CD4-positive, alpha-beta T cell treated with Interleukin-6 at 100 ng/mL for 8 hours (primary cell): ENCODE measurements around the gene VPS45.
"Not testable (repeated sequence)": the region's sequence is repeated elsewhere in the genome, so short reads cannot be mapped to it uniquely, and the experiment has no call there.

Source experiments
- DNase-seq: peaks from one replicate; pipeline ENCODE4 v3.0.0-alpha.2; 2020; ENCODE audit warnings: mixed read lengths, low spot score

VPS45 gene, protein sequence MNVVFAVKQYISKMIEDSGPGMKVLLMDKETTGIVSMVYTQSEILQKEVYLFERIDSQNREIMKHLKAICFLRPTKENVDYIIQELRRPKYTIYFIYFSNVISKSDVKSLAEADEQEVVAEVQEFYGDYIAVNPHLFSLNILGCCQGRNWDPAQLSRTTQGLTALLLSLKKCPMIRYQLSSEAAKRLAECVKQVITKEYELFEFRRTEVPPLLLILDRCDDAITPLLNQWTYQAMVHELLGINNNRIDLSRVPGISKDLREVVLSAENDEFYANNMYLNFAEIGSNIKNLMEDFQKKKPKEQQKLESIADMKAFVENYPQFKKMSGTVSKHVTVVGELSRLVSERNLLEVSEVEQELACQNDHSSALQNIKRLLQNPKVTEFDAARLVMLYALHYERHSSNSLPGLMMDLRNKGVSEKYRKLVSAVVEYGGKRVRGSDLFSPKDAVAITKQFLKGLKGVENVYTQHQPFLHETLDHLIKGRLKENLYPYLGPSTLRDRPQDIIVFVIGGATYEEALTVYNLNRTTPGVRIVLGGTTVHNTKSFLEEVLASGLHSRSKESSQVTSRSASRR

GRCh38 chr1:150067184-150068108 lies at the start of gene VPS45:
Gene VPS45, plus strand, starts transcription at chr1:150067776. Its CDS starts 82 bp downstream, at chr1:150067858.
- peak; percentile 75 for DNase-seq

DNA sequence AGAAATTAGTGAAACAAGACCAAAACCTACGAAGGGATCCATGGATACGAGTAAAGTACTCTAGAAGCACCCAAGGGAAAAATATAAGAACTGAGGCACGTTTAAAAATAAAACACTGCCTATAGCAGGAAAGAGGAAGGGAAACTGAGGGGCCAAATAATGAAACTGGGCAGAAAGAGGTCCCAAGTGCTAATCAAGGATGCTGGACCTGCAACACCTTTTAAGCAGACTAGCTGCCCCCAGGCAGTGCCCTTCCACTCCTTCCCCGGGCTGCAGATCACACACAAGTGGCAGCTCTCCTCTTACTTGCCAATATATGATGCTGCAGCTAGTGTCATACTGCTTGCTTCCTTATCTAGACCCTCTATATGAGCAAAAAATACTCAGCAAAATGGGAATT lies 49.4 kb upstream of the VPS45 start:
- DNase-seq: no peak

- DNase-seq: no peak
Observed at GRCh38 chr1:150020711-150021110, 46.9 kb upstream of the VPS45 start.

GRCh38 chr1:150021191-150021694 lies 46.3 kb upstream of the VPS45 start:
- no peak for DNase-seq

DNA sequence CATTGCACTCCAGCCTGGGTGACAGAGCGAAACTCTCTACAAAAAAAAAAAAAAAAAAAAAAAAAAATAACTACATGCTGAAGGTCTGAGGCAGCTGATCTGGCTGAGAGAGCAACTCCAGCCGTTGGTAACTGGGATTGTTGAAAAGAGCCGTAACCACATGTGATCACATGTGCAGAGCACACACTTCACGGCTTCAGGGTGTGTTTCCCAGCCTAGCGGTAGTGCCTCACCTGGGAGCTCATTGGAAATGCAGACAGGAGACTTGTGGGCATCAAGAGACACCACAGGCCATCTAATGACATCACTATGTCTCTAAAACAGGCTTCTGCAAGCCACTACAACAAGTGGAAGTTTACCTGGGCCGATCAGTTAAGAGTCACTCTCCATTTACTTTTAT lies 45.2 kb upstream of the VPS45 start:
- DNase-seq: no peak

GRCh38 chr1:150024156-150024555 lies 43.4 kb upstream of the VPS45 start:
- DNase-seq: no peak

GRCh38 chr1:150028322-150028721 lies 39.3 kb upstream of the VPS45 start:
- DNase-seq: no peak

GRCh38 chr1:150034336-150034735 lies 33.2 kb upstream of the VPS45 start:
- DNase-seq: no peak

GRCh38 chr1:150049926-150050325 lies 17.6 kb upstream of the VPS45 start:
- no peak for DNase-seq

DNA sequence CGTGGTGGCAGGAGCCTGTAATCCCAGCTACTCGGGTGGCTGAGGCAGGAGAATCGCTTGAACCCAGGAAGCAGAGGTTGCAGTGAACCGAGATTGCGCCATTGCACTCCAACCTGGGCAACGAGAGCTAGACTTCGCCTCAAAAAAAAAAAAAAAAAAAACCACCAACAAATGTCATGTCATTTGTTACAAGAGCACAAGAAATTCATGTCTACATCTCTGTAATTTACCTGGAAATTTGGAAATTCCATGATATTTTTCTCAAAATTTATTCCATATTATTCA lies 16.5 kb upstream of the VPS45 start:
- DNase-seq: no peak

DNA sequence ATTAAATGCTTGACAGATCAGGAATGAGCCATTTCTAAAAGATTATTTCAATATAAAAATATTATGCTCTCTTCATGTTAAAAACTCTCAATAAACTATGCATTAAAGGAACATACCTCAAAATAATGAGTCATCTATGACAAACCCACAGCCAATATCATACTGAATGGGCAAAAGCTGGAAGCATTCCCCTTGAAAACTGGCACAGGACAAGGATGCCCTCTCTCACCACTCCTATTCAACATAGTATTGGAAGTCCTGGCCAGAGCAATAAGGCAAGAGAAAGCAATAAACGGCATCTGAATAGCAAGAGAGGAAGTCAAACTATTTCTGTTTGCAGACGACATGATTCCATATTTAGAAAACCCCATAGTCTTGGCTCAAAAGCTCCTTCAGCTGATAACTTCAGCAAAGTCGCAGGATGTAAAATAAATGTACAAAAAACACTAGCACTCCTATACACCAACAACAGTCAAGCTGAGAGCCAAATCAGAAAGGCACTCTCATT lies 15.6 kb upstream of the VPS45 start:
- DNase-seq: not testable (repeated sequence)

- DNase-seq: no peak
Observed at GRCh38 chr1:150053926-150054325, 13.7 kb upstream of the VPS45 start.

GRCh38 chr1:150055507-150055906 lies 12.1 kb upstream of the VPS45 start:
- DNase-seq: not testable (repeated sequence)

GRCh38 chr1:150056407-150056806 lies 11.2 kb upstream of the VPS45 start:
- no peak for DNase-seq

DNA sequence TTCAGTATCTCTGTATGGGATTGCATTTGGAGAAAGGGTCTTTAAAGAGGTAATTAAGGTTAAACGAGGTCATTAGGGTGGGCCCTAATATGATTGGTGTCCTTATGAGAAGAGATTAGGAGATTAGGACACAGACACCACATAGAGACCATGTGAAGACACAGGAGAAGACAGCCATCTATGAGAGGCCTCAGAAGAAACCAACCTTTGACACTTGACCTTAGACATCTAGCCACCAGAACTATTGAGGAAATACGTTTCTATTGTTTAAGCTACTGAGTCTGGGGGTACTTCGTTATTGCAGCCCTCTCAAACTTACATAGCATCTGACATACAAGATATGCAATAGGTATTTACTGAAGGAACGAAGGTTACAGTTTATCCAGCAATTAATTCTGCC lies 7.3 kb upstream of the VPS45 start:
- no peak for DNase-seq

- DNase-seq: no peak
Observed at GRCh38 chr1:150061632-150062101, 5.9 kb upstream of the VPS45 start.

DNA sequence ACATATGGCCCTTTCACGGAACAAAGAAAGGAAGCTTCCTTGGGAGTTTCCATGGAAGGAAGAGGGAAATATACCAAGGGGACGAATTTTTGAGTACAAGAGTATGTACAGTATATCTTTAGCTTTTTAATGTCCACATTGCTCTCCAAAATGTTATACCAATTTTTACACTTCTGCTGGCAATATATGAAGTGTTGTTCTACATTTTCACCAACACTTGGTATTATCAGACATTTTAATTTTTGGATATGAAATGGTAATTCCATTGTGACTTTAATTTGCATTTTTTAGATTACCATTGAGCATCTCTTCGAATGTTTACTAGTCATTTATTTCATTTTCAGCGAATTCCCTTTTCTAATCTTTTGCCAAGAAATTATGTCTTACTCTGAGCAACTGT lies 5.5 kb upstream of the VPS45 start:
- no peak for DNase-seq

GRCh38 chr1:150065184-150065871 lies 2.2 kb upstream of the VPS45 start:
- no peak for DNase-seq

DNA sequence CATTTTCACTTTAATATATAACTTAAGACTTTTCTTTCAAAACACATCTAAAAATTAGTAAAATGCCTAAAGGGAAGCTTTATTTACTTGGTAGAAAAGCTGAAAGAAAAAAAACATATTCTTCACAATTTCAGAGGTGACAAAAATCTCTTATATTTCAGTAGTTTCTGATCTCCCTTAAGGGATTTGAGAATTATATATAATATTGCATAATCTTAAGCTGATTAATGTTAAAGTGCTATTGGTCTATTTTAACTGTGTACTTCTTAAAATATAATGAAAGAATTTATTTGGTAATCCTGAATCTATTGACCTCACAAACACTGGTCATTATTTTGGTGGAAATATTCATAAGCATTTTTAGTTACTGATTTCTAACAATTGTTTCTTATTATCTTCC lies 1.2 kb upstream of the VPS45 start:
- no peak for DNase-seq

DNA sequence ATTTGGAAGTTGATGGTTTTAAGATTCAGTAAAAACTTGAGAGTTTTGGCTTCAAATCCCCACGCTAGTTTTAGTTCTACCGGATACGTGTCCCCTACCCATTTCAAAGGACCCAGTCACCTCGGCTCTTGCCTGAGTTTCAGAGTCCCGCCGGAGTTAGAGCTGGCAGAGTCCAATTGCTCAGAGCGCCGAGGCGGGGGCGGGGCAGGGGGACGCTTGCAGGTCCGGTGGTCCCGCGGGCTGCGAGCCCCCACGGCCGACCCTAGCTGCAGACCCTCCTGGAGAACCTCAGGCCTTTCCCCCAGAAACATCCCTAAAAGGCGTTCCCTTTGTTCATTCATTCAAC lies 765 bp upstream of the VPS45 start:
- DNase-seq: peak; percentile 17

- DNase-seq: no peak
Observed at GRCh38 chr1:150068109-150068435, 496 bp downstream of the VPS45 start.

DNA sequence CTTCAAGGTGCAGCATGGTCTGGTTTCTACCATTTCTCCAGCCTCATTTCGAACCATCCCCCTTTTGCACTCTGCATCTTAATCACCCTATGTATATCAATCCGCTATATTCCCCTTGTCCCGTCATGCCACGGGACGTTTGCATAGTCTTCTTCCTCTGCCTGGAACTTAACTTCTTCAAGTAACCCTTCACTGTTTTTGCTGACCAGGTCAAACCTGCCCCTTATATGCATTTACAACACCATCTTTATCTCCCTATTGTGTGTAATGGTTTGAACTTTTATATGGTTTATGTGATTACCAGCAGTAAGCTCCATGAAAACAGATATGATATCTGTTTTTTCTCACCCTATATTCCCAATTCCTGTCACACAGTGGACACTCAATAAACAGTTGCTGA lies 2.3 kb downstream of the VPS45 start:
- no peak for DNase-seq
